MM.1S (cell line): ENCODE results near the gene PGBD1.
A peak's percentile ranks its signal among the peaks of the same experiment; 100 is the strongest.

ENCODE experiments used
- DNase-seq: peaks from one replicate; pipeline ENCODE4 v3.0.0-alpha.2; 2015
- H2AFZ ChIP-seq: fragments of 300-600 bp; sonication (generic); 2 replicates; pipeline ENCODE4 v1.6.0; 2016; ENCODE audit warnings: antibody characterized with exemption, low read length
- H3F3A ChIP-seq: fragments of 300-600 bp; sonication (generic); 2 replicates; pipeline ENCODE4 v1.6.1; 2016; ENCODE audit warnings: mild to moderate bottlenecking, antibody characterized with exemption, low read length, moderate library complexity, mixed read lengths; ENCODE audit not compliant: insufficient read depth
- H3K27ac ChIP-seq: fragments of 300-600 bp; sonication (generic); 2 replicates; pipeline ENCODE4 v1.5.1; 2016; ENCODE audit warnings: mild to moderate bottlenecking, low read length
- H3K27me3 ChIP-seq: fragments of 300-600 bp; sonication (generic); replicated peaks from 2 replicates; pipeline ENCODE4 v1.6.0; 2016; ENCODE audit warnings: low read length; ENCODE audit not compliant: insufficient read depth
- H3K36me3 ChIP-seq: fragments of 300-600 bp; sonication (generic); replicated peaks from 2 replicates; pipeline ENCODE4 v1.6.1; 2016; ENCODE audit warnings: mild to moderate bottlenecking, low read length, mixed read lengths; ENCODE audit not compliant: insufficient read depth
- H3K4me1 ChIP-seq: fragments of 300-600 bp; sonication (generic); 2 replicates; pipeline ENCODE4 v1.6.1; 2016; ENCODE audit warnings: low read length, mixed read lengths
- H3K4me2 ChIP-seq: fragments of 300-600 bp; sonication (generic); 2 replicates; pipeline ENCODE4 v1.6.0; 2016; ENCODE audit warnings: low read depth, low read length
- H3K4me3 ChIP-seq: fragments of 300-600 bp; sonication (generic); 2 replicates; pipeline ENCODE4 v1.5.1; 2016; ENCODE audit warnings: low read length, mixed read lengths
- H3K79me2 ChIP-seq: fragments of 300-600 bp; sonication (generic); 2 replicates; pipeline ENCODE4 v1.6.1; 2016; ENCODE audit warnings: mixed run types, low read length, mixed read lengths
- H3K9ac ChIP-seq: fragments of 300-600 bp; sonication (generic); 2 replicates; pipeline ENCODE4 v1.6.1; 2016; ENCODE audit warnings: low read length, mixed read lengths
- H3K9me2 ChIP-seq: fragments of 300-600 bp; sonication (generic); replicated peaks from 2 replicates; pipeline ENCODE4 v1.6.1; 2016; ENCODE audit warnings: mild to moderate bottlenecking, low read length, mixed read lengths; ENCODE audit not compliant: insufficient read depth
- H3K9me3 ChIP-seq: fragments of 300-600 bp; sonication (generic); replicated peaks from 2 replicates; pipeline ENCODE4 v1.6.1; 2016; ENCODE audit warnings: mild to moderate bottlenecking, low read length, mixed read lengths; ENCODE audit not compliant: insufficient read depth
- H4K20me1 ChIP-seq: fragments of 300-600 bp; sonication (generic); 2 replicates; pipeline ENCODE4 v1.6.1; 2016; ENCODE audit warnings: mild to moderate bottlenecking, low read length, moderate library complexity, mixed read lengths; ENCODE audit not compliant: insufficient read depth
- CTCF ChIP-seq: fragments of 300-600 bp; sonication (generic); IDR thresholded peaks from 2 replicates; pipeline ENCODE4 v1.5.1; 2016; ENCODE audit warnings: antibody characterized with exemption, low read length, mixed read lengths
- EZH2 ChIP-seq: fragments of 300-600 bp; sonication (generic); optimal IDR thresholded peaks from 2 replicates; pipeline ENCODE3; 2017; ENCODE audit warnings: low read depth, mild to moderate bottlenecking, antibody characterized with exemption, low read length, mixed read lengths
- EZH2phosphoT487 ChIP-seq: fragments of 300-600 bp; sonication (generic); IDR thresholded peaks from 2 replicates; pipeline ENCODE4 v1.6.1; 2018; ENCODE audit warnings: antibody characterized with exemption, low read length

The PGBD1 gene

GRCh38 chr6:28257042-28257441 is 24.3 kb upstream of the PGBD1 start:
- no peak overlapping the region for H3K27ac ChIP-seq
- no peaks in the 10 kb centered on the region for H3K27me3 ChIP-seq
- no peak overlapping the region for H3K4me2 ChIP-seq
- H3K9me3 ChIP-seq, result no peaks in the 10 kb centered on the region
- H3K36me3 ChIP-seq, result no peaks in the 10 kb centered on the region
- no peak overlapping the region for H2AFZ ChIP-seq
- H3K9me2 ChIP-seq, result no peaks in the 10 kb centered on the region
- 0 out of 2 replicates have a peak, but pooled peaks cover under 1% of the 10 kb centered on the region for H3K79me2 ChIP-seq
- no peaks in the 10 kb centered on the region for H3F3A ChIP-seq
- no peak for DNase-seq
- TF ChIP-seq EZH2 (no peak), EZH2phosphoT487 (no peak), CTCF (no peak)
- H3K9ac ChIP-seq, result no peak overlapping the region
- H4K20me1 ChIP-seq, result no peaks in the 10 kb centered on the region
- peaks cover 7% of the 10 kb centered on the region for H3K4me1 ChIP-seq
- H3K4me3 ChIP-seq, result no peak overlapping the region

GRCh38 chr6:28258877-28259777 is 22.2 kb upstream of the PGBD1 start, which contains the start of gene NKAPL:
TSS of gene NKAPL (plus strand) at chr6:28259297. CDS start at chr6:28259372, 75 bp downstream.
- H3K4me1 ChIP-seq, result no peaks in the 10 kb centered on the region
- no peaks in the 10 kb centered on the region for H3K79me2 ChIP-seq
- no peaks in the 10 kb centered on the region for H3K9me3 ChIP-seq
- peak within 1 kb of the TSS; percentile 53 for H3K4me3 ChIP-seq
- H3K36me3 ChIP-seq, result no peaks in the 10 kb centered on the region
- H3K9me2 ChIP-seq, result no peaks in the 10 kb centered on the region
- no peaks in the 10 kb centered on the region for H3K27me3 ChIP-seq
- TF ChIP-seq EZH2, result no peak
- TF ChIP-seq EZH2phosphoT487, result no peak
- no peak for TF ChIP-seq CTCF
- peak within 1 kb of the TSS; percentile 38 for H3K4me2 ChIP-seq
- H3F3A ChIP-seq, result no peaks in the 10 kb centered on the region
- DNase-seq, result peak; percentile 19
- H2AFZ ChIP-seq, result peak within 1 kb of the TSS; percentile 45
- H3K9ac ChIP-seq, result no peak within 1 kb of the TSS
- no peak within 1 kb of the TSS for H3K27ac ChIP-seq
- no peaks in the 10 kb centered on the region for H4K20me1 ChIP-seq

GRCh38 chr6:28263922-28264321 is 17.4 kb upstream of the PGBD1 start:
- Histone ChIP-seq H3K27me3 (no peaks in the 10 kb centered on the region), H3K27ac (no peak overlapping the region)
- no peak for DNase-seq

More at GRCh38 chr6:28263922-28264321, 17.4 kb upstream of the PGBD1 start:
- Histone ChIP-seq H3K4me3 (no peak overlapping the region), H3K79me2 (no peaks in the 10 kb centered on the region), H3F3A (no peaks in the 10 kb centered on the region), H3K9ac (no peak overlapping the region), H4K20me1 (no peaks in the 10 kb centered on the region), H3K9me2 (no peaks in the 10 kb centered on the region), H3K9me3 (no peaks in the 10 kb centered on the region), H3K36me3 (no peaks in the 10 kb centered on the region), H3K4me2 (no peak overlapping the region), H3K4me1 (0 out of 2 replicates have a peak, but pooled peaks cover 5% of the 10 kb centered on the region), H2AFZ (no peak overlapping the region)
- TF ChIP-seq EZH2 (no peak), CTCF (no peak), EZH2phosphoT487 (no peak)
